Mammary epithelial cell (primary cell): Measurements from ENCODE around the gene ADK.

Source experiments
- CTCF ChIP-seq, 2 donors: IDR thresholded peaks in 1 of 2; conservative IDR thresholded peaks in 1 of 2; 2 replicates each; pipeline ENCODE4 v1.5.1; 2011 to 2012; ENCODE audit warnings: inconsistent platforms in 2 of 2, low read length in 2 of 2, mild to moderate bottlenecking in 2 of 2, control low read depth in 1 of 2, low read depth in 1 of 2; ENCODE audit not compliant: insufficient read depth in 1 of 2; ENCODE audit errors: extremely low read depth in 1 of 2
- EZH2 ChIP-seq: IDR thresholded peaks from 2 replicates; pipeline ENCODE4 v1.6.1; 2012; ENCODE audit warnings: low read length, inconsistent platforms, borderline replicate concordance

GRCh38 chr10:74598891-74599566 is 448.0 kb downstream of the ADK start:
- TF ChIP-seq CTCF (conservative IDR thresholded peaks at IDR 0.05 in 1 of 2, IDR thresholded peaks at IDR 0.05 in 1 of 2; ENCODE audit: extremely low read depth in 1 of 2, insufficient read depth in 1 of 2, low read depth in 1 of 2, low read length in 2 of 2), result no peak
- no peak for TF ChIP-seq EZH2
